Panc1 (cell line): Measurements from ENCODE around the gene PLET1. TPM values are rescaled to one million over a fixed set of nuclear protein-coding genes. Genes with fewer than 3 reads are reported as not detected.

Source experiments
- ATAC-seq: fragments of 200-7000 bp; cut with Tn5 transposase; 2 replicates; pipeline ENCODE4 v1.9.1; 2020; ENCODE audit warnings: mild to moderate bottlenecking, moderate library complexity
- BruUV-seq: library from RNA; stranded (reverse); fragments of 400-500 nt; replicated peaks from 2 replicates; lab custom pipeline; 2021; lab: Mats Ljungman, UMichigan
- CTCF ChIA-PET: fragments of 300-600 bp; sonication (Branson Sonifier 250); formaldehyde crosslinking; loops from one replicate; lab custom pipeline; 2022; ENCODE audit warnings: antibody characterized with exemption; lab: Charles Lee
- POLR2A ChIA-PET: fragments of 300-600 bp; sonication (Branson Sonifier 250); formaldehyde crosslinking; loops from one replicate; lab custom pipeline; 2022; ENCODE audit warnings: antibody characterized with exemption; lab: Charles Lee
- DNase-seq: peaks from one replicate; pipeline ENCODE4 v3.0.0-alpha.2; 2010; ENCODE audit warnings: low read depth, low spot score
- H3K27ac ChIP-seq: 2 replicates; pipeline ENCODE4 v1.5.1; 2011; ENCODE audit warnings: mild to moderate bottlenecking, low read length, inconsistent platforms
- H3K27me3 ChIP-seq: fragments of 200-500 bp; sonication (Bioruptor generic); 2 replicates; pipeline ENCODE4 v1.6.0; 2014; ENCODE audit warnings: low read length, inconsistent platforms; ENCODE audit not compliant: control insufficient read depth, insufficient read depth
- H3K36me3 ChIP-seq: fragments of 200-500 bp; sonication (Bioruptor generic); 2 replicates; pipeline ENCODE4 v1.5.1; 2014; ENCODE audit warnings: inconsistent platforms, mild to moderate bottlenecking, low read length, moderate library complexity; ENCODE audit not compliant: control insufficient read depth, insufficient read depth
- H3K4me1 ChIP-seq: 2 replicates; pipeline ENCODE4 v1.5.1; 2011; ENCODE audit warnings: inconsistent platforms, mild to moderate bottlenecking, low read length, moderate library complexity; ENCODE audit not compliant: control insufficient read depth, insufficient read depth
- H3K4me3 ChIP-seq, 2 experiments: 2 replicates each; pipeline ENCODE4 v1.5.1; 2011 to 2012; ENCODE audit warnings: low read depth in 2 of 2, low read length in 2 of 2, mild to moderate bottlenecking in 2 of 2, inconsistent platforms in 1 of 2, moderate library complexity in 1 of 2
- H3K9me3 ChIP-seq: fragments of 200-500 bp; sonication (Bioruptor generic); 2 replicates; pipeline ENCODE4 v1.5.1; 2014; ENCODE audit warnings: low read depth, mild to moderate bottlenecking, inconsistent platforms, low read length, moderate library complexity; ENCODE audit not compliant: control insufficient read depth, insufficient read depth
- CTCF ChIP-seq: fragments of 450-650 bp; IDR thresholded peaks from 2 replicates; pipeline ENCODE4 v1.5.1; 2017; ENCODE audit warnings: mild to moderate bottlenecking
- POLR2AphosphoS5 ChIP-seq: IDR thresholded peaks from 2 replicates; pipeline ENCODE4 v1.6.1; 2012; ENCODE audit warnings: mild to moderate bottlenecking, low read depth, low read length, moderate library complexity
- REST ChIP-seq, 2 experiments: IDR thresholded peaks; 2 replicates each; pipeline ENCODE4 v1.6.1; 2011 to 2012; ENCODE audit warnings: low read depth in 2 of 2, control low read depth in 1 of 2, low read length in 1 of 2, mild to moderate bottlenecking in 1 of 2, moderate library complexity in 1 of 2; ENCODE audit not compliant: insufficient read depth in 1 of 2
- SIN3A ChIP-seq: IDR thresholded peaks from 2 replicates; pipeline ENCODE4 v1.6.1; 2012; ENCODE audit warnings: low read depth, mild to moderate bottlenecking, low read length, moderate library complexity, borderline replicate concordance; ENCODE audit not compliant: insufficient read depth
- TCF7L2 ChIP-seq: IDR thresholded peaks from 2 replicates; pipeline ENCODE4 v1.6.1; 2011; ENCODE audit warnings: mild to moderate bottlenecking, low read depth, low read length, inconsistent platforms
- in situ Hi-C: cut with HindIII; loops from 2 replicates; pipeline ENCODE4 v1.10.0; 2016; ENCODE audit warnings: low sequenced_read_pairs, low pct_unique_long_range_greater_than_20kb
- intact Hi-C: fragments of 100-400 bp; cut with micrococcal nuclease; formaldehyde crosslinking; loops from one replicate; pipeline ENCODE4 v1.10.0; 2022; ENCODE audit not compliant: unreplicated experiment
- total RNA-seq: library from RNA; stranded (reverse); gene quantifications from one replicate; pipeline ENCODE4 v1.2.1, GENCODE V29; 2021; ENCODE audit not compliant: unreplicated experiment

PLET1 gene
- total RNA-seq, 1 experiment from 2014 or later: not detected

DNA sequence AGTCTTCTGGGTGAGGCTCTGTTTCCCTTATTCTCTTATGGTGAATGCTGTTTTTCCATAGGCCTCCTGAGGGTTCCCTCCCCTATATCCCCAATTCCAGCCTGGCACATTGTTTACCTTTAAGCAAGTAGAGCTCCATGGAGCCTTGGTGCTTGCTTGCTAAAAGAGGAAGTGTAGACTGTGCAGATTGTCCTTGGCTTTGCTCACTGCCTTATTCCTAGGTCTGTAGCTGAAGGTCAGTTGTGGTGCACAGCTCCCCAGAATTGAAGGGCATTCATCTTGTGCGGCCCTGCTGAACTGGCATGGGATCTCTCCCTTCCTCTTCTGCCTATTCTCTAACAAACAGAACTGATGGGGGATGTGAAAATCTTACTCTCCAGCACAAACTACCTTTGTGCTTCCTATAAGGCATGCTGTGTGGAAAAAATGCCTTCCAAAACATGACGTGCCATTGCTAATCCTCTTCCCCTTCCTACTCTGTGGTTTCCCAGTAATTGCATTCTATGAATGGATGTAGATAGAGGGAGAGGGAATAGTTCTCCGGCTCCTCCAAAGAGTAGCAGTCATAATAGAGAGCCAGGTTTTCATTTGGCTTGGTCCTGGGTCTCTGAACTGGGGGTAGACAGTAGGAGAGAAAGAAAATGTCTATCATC lies 34.2 kb upstream of the PLET1 start:
- no peak overlapping the region for H3K27ac ChIP-seq
- 0 out of 2 replicates have a peak, but pooled peaks cover 2% of the 10 kb centered on the region for H3K27me3 ChIP-seq
- POLR2A ChIA-PET: no interaction called here
- intact Hi-C loops (loop anchor here (5.0 to 10.0 kb wide), 3 partner anchors 260 to 500 kb away; no protein-coding TSS in a partner anchor), in situ Hi-C loops (no loop called here)
- no peak overlapping the region for H3K4me3 ChIP-seq
- no TSS peak for BruUV-seq
- CTCF ChIA-PET: interaction anchor here (0.6 kb wide), 1 partner anchor 446 kb away, joined by 3 read pairs; no protein-coding TSS in a partner anchor
- DNase-seq: no peak
- no peak for ATAC-seq
- H3K36me3 ChIP-seq: no peaks in the 10 kb centered on the region
- no peaks in the 10 kb centered on the region for H3K9me3 ChIP-seq
- H3K4me1 ChIP-seq: peaks cover 4% of the 10 kb centered on the region
- TF ChIP-seq SIN3A (no peak), REST (IDR thresholded peaks at IDR 0.05; ENCODE audit: insufficient read depth in 1 of 2, low read depth in 2 of 2, low read length in 1 of 2) (no peak), POLR2AphosphoS5 (no peak), TCF7L2 (no peak), CTCF (no peak)

DNA sequence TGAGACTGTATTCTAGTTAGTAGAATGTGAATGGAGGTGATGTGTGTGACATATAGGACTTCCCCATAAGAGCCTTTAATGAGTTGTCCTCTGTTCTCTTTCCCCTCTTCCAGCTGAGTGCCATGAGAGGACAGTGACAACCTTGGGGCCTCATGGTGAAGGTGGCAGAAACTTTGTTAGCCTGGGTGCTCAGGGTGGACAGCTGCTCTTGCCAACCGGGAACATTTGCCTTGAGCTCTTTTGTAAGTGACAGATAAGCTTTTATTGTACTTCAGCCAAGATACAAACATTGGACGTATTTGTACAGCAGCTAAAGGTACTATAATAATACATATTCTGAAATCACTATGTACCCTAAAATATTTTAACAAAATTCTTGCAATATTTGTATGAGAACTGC lies 33.0 kb upstream of the PLET1 start:
- TF ChIP-seq CTCF (no peak), SIN3A (no peak), REST (IDR thresholded peaks at IDR 0.05; ENCODE audit: insufficient read depth in 1 of 2, low read depth in 2 of 2, low read length in 1 of 2) (no peak), POLR2AphosphoS5 (no peak), TCF7L2 (no peak)
- in situ Hi-C loops: no loop called here

More for the DNA sequence above, 33.0 kb upstream of the PLET1 start:
- no peak overlapping the region for H3K27ac ChIP-seq
- H3K4me3 ChIP-seq: no peak overlapping the region
- H3K9me3 ChIP-seq: no peaks in the 10 kb centered on the region
- ATAC-seq (no peak), DNase-seq (no peak)
- intact Hi-C loops: loop anchor here (5.0 to 10.0 kb wide), 3 partner anchors 261 to 501 kb away; no protein-coding TSS in a partner anchor
- ChIA-PET CTCF (no interaction called here), POLR2A (no interaction called here)
- BruUV-seq: no TSS peak
- 0 out of 2 replicates have a peak, but pooled peaks cover 2% of the 10 kb centered on the region for H3K27me3 ChIP-seq
- H3K36me3 ChIP-seq: no peaks in the 10 kb centered on the region
- peaks cover 8% of the 10 kb centered on the region for H3K4me1 ChIP-seq
